H1 (cell line): ENCODE data around the gene RBM8A. TPM values are rescaled to one million over a fixed set of nuclear protein-coding genes. Genes with fewer than 3 reads are reported as not detected.

Source experiments
- CTCF ChIA-PET: fragments of 300-600 bp; sonication (Branson Sonifier 250); formaldehyde crosslinking; loops from one replicate; lab custom pipeline; 2021; ENCODE audit not compliant: partially characterized antibody; lab: Charles Lee
- POLR2A ChIA-PET: fragments of 300-600 bp; sonication (Branson Sonifier 250); formaldehyde crosslinking; loops from one replicate; lab custom pipeline; 2021; ENCODE audit warnings: inconsistent platforms; ENCODE audit not compliant: partially characterized antibody; lab: Charles Lee
- DNase-seq, 2 experiments: peaks; one replicate each; pipeline versions ENCODE4 v3.0.0 to v3.0.0-alpha.2; 2010 to 2022; ENCODE audit warnings: low spot score in 2 of 2, low read depth in 1 of 2, mixed read lengths in 1 of 2
- FAIRE-seq: peaks from 2 replicates; lab custom pipeline; 2011; peaks lifted over from hg19 to GRCh38; lab: Jason Lieb, UNC
- H2AFZ ChIP-seq: 2 replicates; pipeline ENCODE4 v1.8.1; 2012; ENCODE audit warnings: low read length, inconsistent platforms
- H2AK5ac ChIP-seq: 2 replicates; pipeline ENCODE4 v1.6.1; 2013; ENCODE audit warnings: low read depth, low read length
- H2BK120ac ChIP-seq: replicated peaks from 2 replicates; pipeline ENCODE3; 2013; ENCODE audit warnings: low read depth, low read length, inconsistent platforms
- H2BK12ac ChIP-seq: 2 replicates; pipeline ENCODE4 v1.6.1; 2013; ENCODE audit warnings: low read depth, low read length
- H2BK15ac ChIP-seq: 2 replicates; pipeline ENCODE4 v1.6.1; 2013; ENCODE audit warnings: low read length
- H2BK20ac ChIP-seq: 2 replicates; pipeline ENCODE4 v1.6.1; 2013; ENCODE audit warnings: low read length
- H2BK5ac ChIP-seq: 2 replicates; pipeline ENCODE4 v1.6.1; 2013; ENCODE audit warnings: low read depth, low read length
- H3K14ac ChIP-seq: 2 replicates; pipeline ENCODE4 v1.6.1; 2013; ENCODE audit warnings: inconsistent platforms; ENCODE audit not compliant: insufficient read length
- H3K18ac ChIP-seq: 2 replicates; pipeline ENCODE4 v1.6.1; 2013; ENCODE audit warnings: low read length; ENCODE audit errors: extremely low read depth
- H3K23ac ChIP-seq: 2 replicates; pipeline ENCODE4 v1.6.1; 2013; ENCODE audit warnings: inconsistent platforms; ENCODE audit not compliant: insufficient read length
- H3K23me2 ChIP-seq: 2 replicates; pipeline ENCODE4 v1.6.1; 2013; ENCODE audit warnings: low read depth, low read length
- H3K27ac ChIP-seq: 2 replicates; pipeline ENCODE4 v1.6.1; 2011; ENCODE audit warnings: low read depth, low read length, inconsistent platforms
- H3K27me3 ChIP-seq, 4 experiments: replicated peaks in 1 of 4; 1 replicate in 1 of 4; 2 replicates in 3 of 4; pipeline versions ENCODE4 v1.6.1 to v1.8.1; 2011 to 2013; ENCODE audit warnings: low read length in 3 of 4, mild to moderate bottlenecking in 3 of 4, inconsistent platforms in 2 of 4, mixed read lengths in 2 of 4, moderate library complexity in 1 of 4; ENCODE audit not compliant: control insufficient read depth in 3 of 4, insufficient read depth in 3 of 4; ENCODE audit errors: extremely low read depth in 1 of 4
- H3K36me3 ChIP-seq, 4 experiments: 2 replicates each; pipeline versions ENCODE4 v1.6.1 to v1.8.1; 2011 to 2013; ENCODE audit warnings: mild to moderate bottlenecking in 4 of 4, low read length in 3 of 4, moderate library complexity in 2 of 4, control low read depth in 1 of 4, inconsistent platforms in 1 of 4; ENCODE audit not compliant: insufficient read depth in 4 of 4, control insufficient read depth in 2 of 4
- H3K4ac ChIP-seq: replicated peaks from 2 replicates; pipeline ENCODE3; 2013; ENCODE audit warnings: low read length, low read depth, mixed read lengths, inconsistent platforms; ENCODE audit not compliant: insufficient read length
- H3K4me1 ChIP-seq, 4 experiments: replicated peaks in 1 of 4; 1 replicate in 1 of 4; 2 replicates in 3 of 4; pipeline versions ENCODE4 v1.6.1 to v1.8.1; 2011 to 2013; ENCODE audit warnings: low read length in 3 of 4, inconsistent platforms in 2 of 4, mixed read lengths in 1 of 4; ENCODE audit not compliant: insufficient read depth in 4 of 4, control insufficient read depth in 3 of 4
- H3K4me2 ChIP-seq, 2 experiments: 2 replicates each; pipeline versions ENCODE4 v1.6.1 to v1.8.1; 2011 to 2013; ENCODE audit warnings: low read depth in 2 of 2, low read length in 2 of 2, control low read depth in 1 of 2, inconsistent platforms in 1 of 2, mild to moderate bottlenecking in 1 of 2; ENCODE audit not compliant: insufficient read depth in 1 of 2
- H3K4me3 ChIP-seq, 4 experiments: fragments of 200-600, 300-600 bp in 1 of 4; sonication (generic), shearing (Covaris generic), sonication (Bioruptor Twin) in 1 of 4; 2 replicates each; pipeline versions ENCODE4 v1.5.1 to v1.8.1; 2011 to 2016; ENCODE audit warnings: low read length in 4 of 4, low read depth in 3 of 4, control low read depth in 2 of 4, inconsistent platforms in 2 of 4, mild to moderate bottlenecking in 2 of 4, mixed read lengths in 1 of 4, moderate library complexity in 1 of 4; ENCODE audit not compliant: insufficient read depth in 2 of 4; ENCODE audit errors: extremely low read depth in 1 of 4
- H3K56ac ChIP-seq: replicated peaks from 2 replicates; pipeline ENCODE3; 2013; ENCODE audit warnings: low read depth, mild to moderate bottlenecking, mixed read lengths, low read length, inconsistent platforms; ENCODE audit not compliant: insufficient read length
- H3K79me1 ChIP-seq: 2 replicates; pipeline ENCODE4 v1.6.1; 2013; ENCODE audit warnings: low read depth, low read length, control low read depth
- H3K79me2 ChIP-seq, 2 experiments: 2 replicates each; pipeline versions ENCODE4 v1.6.1 to v1.8.1; 2012 to 2013; ENCODE audit warnings: low read length in 2 of 2, mild to moderate bottlenecking in 2 of 2, inconsistent platforms in 1 of 2; ENCODE audit not compliant: insufficient read depth in 2 of 2, control insufficient read depth in 1 of 2
- H3K9ac ChIP-seq, 4 experiments: replicated peaks in 1 of 4; 1 replicate in 1 of 4; 2 replicates in 3 of 4; pipeline versions ENCODE4 v1.6.1 to v1.8.1; 2011 to 2013; ENCODE audit warnings: low read depth in 3 of 4, low read length in 3 of 4, control low read depth in 2 of 4, mild to moderate bottlenecking in 2 of 4, moderate library complexity in 2 of 4, inconsistent platforms in 1 of 4; ENCODE audit errors: extremely low read depth in 1 of 4
- H3K9me3 ChIP-seq, 2 experiments: 2 replicates each; pipeline versions ENCODE4 v1.6.1 to v1.8.1; 2012 to 2013; ENCODE audit warnings: mild to moderate bottlenecking in 2 of 2, moderate library complexity in 2 of 2, control low read depth in 1 of 2, inconsistent platforms in 1 of 2, low read depth in 1 of 2, low read length in 1 of 2, mixed read lengths in 1 of 2; ENCODE audit not compliant: insufficient read depth in 2 of 2
- H4K20me1 ChIP-seq, 2 experiments: replicated peaks in 1 of 2; 2 replicates each; pipeline versions ENCODE3 to v1.8.1; 2011 to 2013; ENCODE audit warnings: inconsistent platforms in 2 of 2, low read length in 2 of 2, mild to moderate bottlenecking in 1 of 2; ENCODE audit not compliant: insufficient read depth in 2 of 2, control insufficient read depth in 1 of 2
- H4K5ac ChIP-seq: 2 replicates; pipeline ENCODE4 v1.6.1; 2013; ENCODE audit warnings: low read length, low read depth, mixed read lengths, inconsistent platforms; ENCODE audit not compliant: insufficient read length
- H4K8ac ChIP-seq: 2 replicates; pipeline ENCODE4 v1.8.0; 2013; ENCODE audit warnings: mild to moderate bottlenecking, moderate library complexity, low read length, inconsistent platforms; ENCODE audit not compliant: insufficient read depth; ENCODE audit errors: extremely low read depth
- H4K91ac ChIP-seq: replicated peaks from 2 replicates; pipeline ENCODE3; 2013; ENCODE audit warnings: low read length, mixed read lengths, inconsistent platforms; ENCODE audit not compliant: insufficient read length
- EZH2 ChIP-seq: fragments of 200-600 bp; sonication (generic); IDR thresholded peaks from 2 replicates; pipeline ENCODE4 v1.7.1; 2012; ENCODE audit warnings: low read depth, mild to moderate bottlenecking, moderate library complexity, low read length, inconsistent platforms; ENCODE audit not compliant: severe bottlenecking
- SUZ12 ChIP-seq: fragments of 200-600 bp; sonication (generic); IDR thresholded peaks from 2 replicates; pipeline ENCODE4 v1.6.1; 2012; ENCODE audit warnings: mild to moderate bottlenecking, inconsistent platforms, low read length, moderate library complexity, mixed read lengths
- TBP ChIP-seq: IDR thresholded peaks from 2 replicates; pipeline ENCODE4 v1.6.1; 2011; ENCODE audit warnings: low read depth, low read length, improper control_type of control experiment
- WGBS, 2 experiments: shearing (Covaris generic) in 1 of 2; methylation state at CpG; one replicate each; pipeline versions ENCODE4 v1.1.6 to v1.1.7; 2013 to 2015; ENCODE audit warnings: low lambda C conversion rate in 2 of 2, mixed read lengths in 2 of 2, inconsistent platforms in 1 of 2, low coverage in 1 of 2, missing lambda C conversion rate in 1 of 2; ENCODE audit not compliant: insufficient replicate concordance in 2 of 2, insufficient coverage in 1 of 2, insufficient read length in 1 of 2; ENCODE audit errors: extremely low coverage in 1 of 2, missing lambda C conversion rate in 1 of 2; 5-methylcytosine and 5-hydroxymethylcytosine counted together
- polyA plus RNA-seq, 7 experiments: library from polyadenylated mRNA; depleted of rRNA in 3 of 7; stranded (reverse) in 5 of 7; unstranded in 2 of 7; fragments of >200 nt in 5 of 7; fragments of 200-250 nt in 2 of 7; gene quantifications; 1 replicate in 5 of 7; 2 replicates in 1 of 7; 4 replicates in 1 of 7; pipeline versions ENCODE4 v1.2.1 to v1.2.3, GENCODE V29; 2011 to 2013; ENCODE audit warnings: missing spikeins in 2 of 7, mixed read lengths in 2 of 7
- total RNA-seq: library from RNA; stranded (reverse); fragmentation: NEBNext Ultra II Directional; extraction: Animal tissue kit (Norgen Biotek cat#: 25700); gene quantifications from 2 replicates; pipeline ENCODE4 v1.2.1, GENCODE V29; 2021

RBM8A gene
- total and polyA plus RNA-seq, 2 of the 8 experiments (the other 6 are each of a cell fraction or from before 2014, with no cell fraction given), result 125 to 216 TPM

DNA sequence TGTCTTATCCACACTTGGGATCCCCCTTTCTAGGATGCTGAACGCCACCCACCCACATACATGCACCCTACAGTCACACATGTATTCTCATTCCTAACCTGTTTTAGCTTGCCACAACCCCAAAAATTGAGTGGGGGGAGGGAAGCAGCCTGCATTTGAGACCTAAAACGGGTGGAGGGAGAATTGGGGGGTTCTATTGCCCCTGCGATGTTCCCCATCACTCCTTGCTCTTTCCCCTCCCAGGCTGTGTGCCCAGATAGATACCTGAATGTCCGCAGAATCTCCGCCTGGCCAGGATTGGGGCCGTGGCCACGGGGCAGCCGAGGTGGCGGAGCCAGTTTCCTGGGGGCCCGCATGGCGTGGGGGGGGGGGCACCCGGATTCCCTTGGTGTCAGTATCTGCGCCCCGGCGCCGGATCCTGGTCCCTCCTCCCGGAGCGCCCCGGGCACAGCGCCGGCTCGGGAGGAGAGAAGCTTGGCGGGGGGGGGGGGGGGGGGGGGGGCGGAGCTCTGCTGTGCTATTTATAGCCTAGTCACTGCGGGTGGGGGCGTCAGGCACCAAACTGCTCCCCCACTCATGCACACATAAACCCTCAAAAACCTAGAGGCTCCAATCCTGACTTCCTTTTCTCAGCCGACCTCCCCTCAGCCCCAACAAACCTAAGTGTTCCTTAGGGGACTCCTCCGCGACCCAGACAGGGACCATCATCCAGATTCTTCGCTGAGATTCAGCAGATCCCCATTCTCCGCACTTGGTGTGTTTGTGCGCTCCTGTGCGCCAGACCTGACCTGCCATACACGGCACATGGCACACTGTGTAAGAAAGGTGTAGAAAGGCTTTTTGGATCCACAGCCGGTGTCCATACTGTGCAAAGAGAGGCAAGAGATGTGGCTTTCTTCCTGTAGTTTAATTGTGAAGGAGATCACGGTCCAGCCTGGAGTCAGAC, 35.1 kb upstream of the RBM8A start:
- H2BK12ac ChIP-seq, result peak overlapping the region; percentile 68; the same call in 1 of the 2 replicates
- H4K20me1 ChIP-seq, result peaks cover 0 to 2% of the 10 kb centered on the region in 2 experiments
- POLR2A ChIA-PET, result interaction anchor here (0.7 to 5.3 kb wide), 8 partner anchors 10 to 89 kb away, joined by 3 to 31 read pairs (median 6); partner anchors contain the start of genes RBM8A and TXNIP
- H2BK20ac ChIP-seq, result no peak overlapping the region
- H3K14ac ChIP-seq, result no peak overlapping the region
- H4K8ac ChIP-seq, result no peak overlapping the region
- no peak overlapping the region for H4K5ac ChIP-seq
- FAIRE-seq, result no peak
- peaks cover 23% of the 10 kb centered on the region for H3K23me2 ChIP-seq
- WGBS, 2 experiments, result 6% methylated on average over 21 of the region's 36 CpGs; no CpG with 5 or more reads in 1 of the 2 experiments
- H3K27me3 ChIP-seq, result peaks cover 25 to 57% (median 51%) of the 10 kb centered on the region in 4 experiments
- H3K18ac ChIP-seq, result no peak overlapping the region
- TF ChIP-seq TBP (no peak), SUZ12 (peak; percentile 36; the same call in 1 of the 2 replicates), EZH2 (peak; percentile 55)
- H3K9me3 ChIP-seq, result no peaks in the 10 kb centered on the region
- no peaks in the 10 kb centered on the region for H3K79me1 ChIP-seq
- H2BK120ac ChIP-seq, result no peak overlapping the region
- peak overlapping the region; percentile 56 to 85 (median 82); a peak in 7 of 8 replicates for H3K4me3 ChIP-seq
- no peak overlapping the region for H4K91ac ChIP-seq
- H2AK5ac ChIP-seq, result no peak overlapping the region
- H3K4me1 ChIP-seq, result peaks cover 0 to 20% (median 11%) of the 10 kb centered on the region in 4 experiments; a peak in 6 of 7 replicates
- no peaks in the 10 kb centered on the region for H3K36me3 ChIP-seq
- CTCF ChIA-PET, result interaction anchor here (1.6 to 3.6 kb wide), 3 partner anchors 17 to 71 kb away, joined by 4 to 17 read pairs (median 8); no protein-coding TSS in a partner anchor
- no peak overlapping the region for H3K23ac ChIP-seq
- H2BK5ac ChIP-seq, result no peak overlapping the region
- H3K79me2 ChIP-seq, result no peaks in the 10 kb centered on the region
- H3K4ac ChIP-seq, result no peak overlapping the region
- no peak overlapping the region for H3K56ac ChIP-seq
- peak in 1 of 2 experiments; percentile 60 for DNase-seq
- no peak overlapping the region for H3K27ac ChIP-seq
- 0 out of 2 replicates have a peak overlapping the region, but pooled peaks have one; percentile 9 for H2AFZ ChIP-seq
- no peak overlapping the region for H3K9ac ChIP-seq
- H3K4me2 ChIP-seq, result peak overlapping the region; percentile 93 to 98
- no peak overlapping the region; the same call in 1 of the 2 replicates for H2BK15ac ChIP-seq
